ENCODE results near the gene CHST3.

- no peak for TF ChIP-seq POU6F1 (CRISPR knock-in tag; IDR thresholded peaks at IDR 0.05; ENCODE audit: borderline replicate concordance, low read depth)
- no peak for TF ChIP-seq ESRRG (CRISPR knock-in tag; IDR thresholded peaks at IDR 0.05)
- no peak for TF ChIP-seq ZNF8 (CRISPR knock-in tag; IDR thresholded peaks at IDR 0.05)
- no peak for TF ChIP-seq BACH2 (CRISPR knock-in tag; IDR thresholded peaks at IDR 0.05; ENCODE audit: borderline replicate concordance)
- no peak for TF ChIP-seq CSRNP3 (CRISPR knock-in tag; IDR thresholded peaks at IDR 0.05)
- TF ChIP-seq ZFP3 (CRISPR knock-in tag; IDR thresholded peaks at IDR 0.05) = no peak
- no peak for TF ChIP-seq TSHZ2 (CRISPR knock-in tag; IDR thresholded peaks at IDR 0.05)
- no peak for TF ChIP-seq ARNTL (CRISPR knock-in tag; IDR thresholded peaks at IDR 0.05; ENCODE audit: borderline replicate concordance, low read depth)
- no peak for TF ChIP-seq CREB5 (CRISPR knock-in tag; IDR thresholded peaks at IDR 0.05; ENCODE audit: low read depth)
- TF ChIP-seq ZFP30 (CRISPR knock-in tag; IDR thresholded peaks at IDR 0.05) = no peak
- TF ChIP-seq PATZ1 (CRISPR knock-in tag; IDR thresholded peaks at IDR 0.05; ENCODE audit: borderline replicate concordance) = no peak
- no peak for TF ChIP-seq ISL1 (CRISPR knock-in tag; IDR thresholded peaks at IDR 0.05)
- TF ChIP-seq ZNF565 (CRISPR knock-in tag; conservative IDR thresholded peaks at IDR 0.05; ENCODE audit: low read depth) = no peak
- TF ChIP-seq RARB (CRISPR knock-in tag; IDR thresholded peaks at IDR 0.05) = no peak
Measured at GRCh38 chr10:72002354-72003295, 38.4 kb downstream of the CHST3 start.

Measured in SK-N-SH treated with all-trans-retinoic acid at 6 μM for 48 hours (cell line).